Lower lobe of right lung (tissue), 2 donors: ENCODE data around the gene ST8SIA4. TPM values are rescaled to one million over a fixed set of nuclear protein-coding genes. Genes with fewer than 3 reads are reported as not detected.

ENCODE experiments used
- ATAC-seq, 2 donors: fragments of 200-7000 bp; cut with Tn5 transposase; one replicate each; pipeline ENCODE4 v1.9.1; 2020 to 2022; ENCODE audit warnings: mild to moderate bottlenecking in 2 of 2, moderate library complexity in 2 of 2
- DNase-seq: peaks from one replicate; pipeline ENCODE4 v3.0.0-alpha.2; 2020
- H3K27ac ChIP-seq: fragments of 200-600 bp; one replicate; pipeline ENCODE4 v1.8.0; 2022
- H3K27me3 ChIP-seq: fragments of 200-600 bp; one replicate; pipeline ENCODE4 v1.8.0; 2022; ENCODE audit warnings: low read depth
- H3K36me3 ChIP-seq: fragments of 200-600 bp; one replicate; pipeline ENCODE4 v1.8.0; 2022; ENCODE audit warnings: mild to moderate bottlenecking
- H3K4me1 ChIP-seq: fragments of 200-600 bp; one replicate; pipeline ENCODE4 v1.8.0; 2022
- H3K4me3 ChIP-seq: fragments of 200-600 bp; one replicate; pipeline ENCODE4 v1.8.0; 2022; ENCODE audit warnings: mild to moderate bottlenecking
- H3K9me3 ChIP-seq: fragments of 200-600 bp; one replicate; pipeline ENCODE4 v1.8.0; 2022
- CTCF ChIP-seq: fragments of 200-600 bp; IDR thresholded peaks from one replicate; pipeline ENCODE4 v1.8.0; 2022; ENCODE audit warnings: antibody characterized with exemption, mild to moderate bottlenecking
- intact Hi-C: fragments of 100-400 bp; cut with DNase I; formaldehyde crosslinking; loops from one replicate; pipeline ENCODE4 v1.11.0; 2022
- total RNA-seq: library from RNA; stranded (reverse); fragmentation: NEBNext Ultra II Directional; extraction: Animal tissue kit (Norgen Biotek cat#: 25700); gene quantifications from one replicate; pipeline ENCODE4 v1.2.1, GENCODE V29; 2021
- donor health status: DM: no; HTN: yes; CAD: no; lungs with severe emphysema.

The ST8SIA4 gene
- total RNA-seq, 1 donor from 2014 or later: 20.5 TPM

- no peak overlapping the region for H3K27ac ChIP-seq
- intact Hi-C loops: no loop called here
- no peaks in the 10 kb centered on the region for H3K9me3 ChIP-seq
- DNase-seq: no peak
- peaks cover 20% of the 10 kb centered on the region for H3K4me1 ChIP-seq
- peaks cover 5% of the 10 kb centered on the region for H3K36me3 ChIP-seq
- no peaks in the 10 kb centered on the region for H3K27me3 ChIP-seq
- TF ChIP-seq CTCF: no peak
- no peak for ATAC-seq
- H3K4me3 ChIP-seq: no peak overlapping the region
Observed at GRCh38 chr5:100852051-100852450, 51.0 kb downstream of the ST8SIA4 start.

GRCh38 chr5:100846772-100847171 is 56.3 kb downstream of the ST8SIA4 start:
- Histone ChIP-seq H3K9me3 (no peaks in the 10 kb centered on the region), H3K4me3 (no peak overlapping the region), H3K27me3 (no peaks in the 10 kb centered on the region), H3K27ac (peak overlapping the region; percentile 1), H3K4me1 (peaks cover 14% of the 10 kb centered on the region), H3K36me3 (no peaks in the 10 kb centered on the region)
- intact Hi-C loops: no loop called here
- no peak for TF ChIP-seq CTCF
- ATAC-seq (no peak), DNase-seq (no peak)

- intact Hi-C loops: no loop called here
- H3K4me3 ChIP-seq: no peak overlapping the region
- H3K27me3 ChIP-seq: no peaks in the 10 kb centered on the region
- H3K9me3 ChIP-seq: no peaks in the 10 kb centered on the region
- DNase-seq: no peak
- peaks cover 41% of the 10 kb centered on the region for H3K4me1 ChIP-seq
- no peak for ATAC-seq
- H3K27ac ChIP-seq: peak overlapping the region; percentile 8
- no peaks in the 10 kb centered on the region for H3K36me3 ChIP-seq
- no peak for TF ChIP-seq CTCF
Observed at GRCh38 chr5:100842080-100842479, 61.0 kb downstream of the ST8SIA4 start.

DNA sequence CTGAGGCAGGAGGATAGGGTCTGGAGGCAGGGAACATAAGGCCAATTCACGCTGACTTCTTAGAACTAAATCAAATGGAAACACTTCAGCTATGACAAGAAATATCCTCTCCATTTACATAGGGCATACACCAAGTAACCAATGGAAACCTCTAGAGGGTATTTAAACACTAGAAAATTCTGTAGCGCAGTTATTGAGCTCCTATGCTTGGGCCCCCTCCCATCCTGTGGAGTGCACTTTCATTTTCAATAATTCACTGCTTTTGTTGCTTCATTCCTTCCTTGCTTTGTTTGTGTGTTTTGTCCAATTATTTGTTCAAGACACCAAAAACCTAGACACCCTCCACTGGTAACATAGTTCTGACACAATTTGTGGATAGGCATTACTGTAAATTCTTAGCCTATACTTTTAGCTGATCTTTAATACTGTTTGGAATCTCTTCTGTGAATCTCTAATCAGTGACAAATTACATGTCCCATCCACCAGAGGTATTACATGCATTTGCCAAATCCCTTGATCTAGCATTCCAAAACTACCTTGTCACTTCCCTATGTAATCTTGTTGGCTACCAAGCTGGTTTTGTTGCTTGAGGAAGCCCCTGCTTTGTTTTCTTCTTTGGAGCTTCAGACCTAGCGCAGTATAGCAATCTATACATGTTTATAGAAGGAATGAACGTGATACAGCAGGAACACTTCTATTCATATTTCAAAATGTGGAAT is 61.6 kb downstream of the ST8SIA4 start:
- DNase-seq (no peak), ATAC-seq (no peak)
- Histone ChIP-seq H3K36me3 (no peaks in the 10 kb centered on the region), H3K4me1 (peaks cover 39% of the 10 kb centered on the region), H3K9me3 (no peaks in the 10 kb centered on the region), H3K27ac (peak overlapping the region; percentile 8), H3K4me3 (no peak overlapping the region), H3K27me3 (no peaks in the 10 kb centered on the region)
- no peak for TF ChIP-seq CTCF
- intact Hi-C loops: no loop called here

- Histone ChIP-seq H3K4me1 (peaks cover 39% of the 10 kb centered on the region), H3K27ac (no peak overlapping the region), H3K4me3 (no peak overlapping the region), H3K9me3 (no peaks in the 10 kb centered on the region), H3K27me3 (no peaks in the 10 kb centered on the region), H3K36me3 (no peaks in the 10 kb centered on the region)
- no peak for TF ChIP-seq CTCF
- ATAC-seq: no peak
- DNase-seq: no peak
- intact Hi-C loops: no loop called here
Observed at GRCh38 chr5:100840789-100841188, 62.3 kb downstream of the ST8SIA4 start.
